NB4 (cell line): ENCODE measurements around the gene USP44.

ENCODE experiments used
- POLR2A ChIP-seq: IDR thresholded peaks from 2 replicates; pipeline ENCODE4 v1.6.1; 2011; ENCODE audit warnings: mild to moderate bottlenecking; ENCODE audit not compliant: insufficient read length; ENCODE audit errors: extremely low read depth
- TF ChIP-seq, protein P1 (sequence below): IDR thresholded peaks from one replicate; pipeline ENCODE4 v1.5.1; 2012; ENCODE audit warnings: low read depth, low read length
- TF ChIP-seq, protein P2 (sequence below): IDR thresholded peaks from 2 replicates; pipeline ENCODE4 v1.6.1; 2011; ENCODE audit warnings: low read depth, low read length

DNA sequence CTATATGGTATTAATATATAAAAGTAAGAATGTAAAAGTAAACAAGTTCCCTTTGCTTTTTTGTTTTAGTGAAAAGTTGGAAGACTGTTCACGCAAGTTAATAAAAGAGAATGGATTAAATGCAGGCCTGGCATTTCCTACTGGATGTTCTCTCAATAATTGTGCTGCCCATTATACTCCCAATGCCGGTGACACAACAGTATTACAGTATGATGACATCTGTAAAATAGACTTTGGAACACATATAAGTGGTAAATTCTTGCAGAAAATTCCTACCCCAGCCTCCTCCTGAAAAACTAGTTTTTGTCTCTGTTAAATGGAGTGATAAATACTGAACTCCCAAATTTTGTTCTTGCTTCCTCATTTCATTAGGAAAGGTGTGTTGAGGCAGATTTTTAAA is 56.4 kb downstream of the USP44 start:
- TF ChIP-seq, protein P1, sequence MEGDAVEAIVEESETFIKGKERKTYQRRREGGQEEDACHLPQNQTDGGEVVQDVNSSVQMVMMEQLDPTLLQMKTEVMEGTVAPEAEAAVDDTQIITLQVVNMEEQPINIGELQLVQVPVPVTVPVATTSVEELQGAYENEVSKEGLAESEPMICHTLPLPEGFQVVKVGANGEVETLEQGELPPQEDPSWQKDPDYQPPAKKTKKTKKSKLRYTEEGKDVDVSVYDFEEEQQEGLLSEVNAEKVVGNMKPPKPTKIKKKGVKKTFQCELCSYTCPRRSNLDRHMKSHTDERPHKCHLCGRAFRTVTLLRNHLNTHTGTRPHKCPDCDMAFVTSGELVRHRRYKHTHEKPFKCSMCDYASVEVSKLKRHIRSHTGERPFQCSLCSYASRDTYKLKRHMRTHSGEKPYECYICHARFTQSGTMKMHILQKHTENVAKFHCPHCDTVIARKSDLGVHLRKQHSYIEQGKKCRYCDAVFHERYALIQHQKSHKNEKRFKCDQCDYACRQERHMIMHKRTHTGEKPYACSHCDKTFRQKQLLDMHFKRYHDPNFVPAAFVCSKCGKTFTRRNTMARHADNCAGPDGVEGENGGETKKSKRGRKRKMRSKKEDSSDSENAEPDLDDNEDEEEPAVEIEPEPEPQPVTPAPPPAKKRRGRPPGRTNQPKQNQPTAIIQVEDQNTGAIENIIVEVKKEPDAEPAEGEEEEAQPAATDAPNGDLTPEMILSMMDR, result no peak
- TF ChIP-seq, protein P2, sequence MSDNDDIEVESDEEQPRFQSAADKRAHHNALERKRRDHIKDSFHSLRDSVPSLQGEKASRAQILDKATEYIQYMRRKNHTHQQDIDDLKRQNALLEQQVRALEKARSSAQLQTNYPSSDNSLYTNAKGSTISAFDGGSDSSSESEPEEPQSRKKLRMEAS, result no peak
- no peak for TF ChIP-seq POLR2A
